Activated CD8-positive, alpha-beta T cell treated with anti-CD3 and anti-CD28 coated beads for 36 hours (primary cell): ENCODE measurements around the gene IL26. TPM values are rescaled to one million over a fixed set of nuclear protein-coding genes. Genes with fewer than 3 reads are reported as not detected.
A peak's percentile ranks its signal among the peaks of the same experiment; 100 is the strongest.

Source experiments
- ATAC-seq: fragments of 200-7000 bp; cut with Tn5 transposase; one replicate; pipeline ENCODE4 v1.10.0; 2021; ENCODE audit warnings: mild to moderate bottlenecking, moderate library complexity
- CTCF ChIA-PET: fragments of 350-600 bp; sonication (Branson Sonifier 250); formaldehyde crosslinking; loops from one replicate; lab custom pipeline; 2021; ENCODE audit warnings: antibody characterized with exemption; lab: Charles Lee
- POLR2A ChIA-PET: fragments of 350-600 bp; sonication (Branson Sonifier 250); formaldehyde crosslinking; loops from one replicate; lab custom pipeline; 2021; ENCODE audit warnings: antibody characterized with exemption; lab: Charles Lee
- DNase-seq: peaks from one replicate; pipeline ENCODE4 v3.0.0-alpha.2; 2020
- H3K27ac Mint-ChIP-seq: one replicate; pipeline ENCODE4 v1.8.0; 2021; ENCODE audit warnings: mild to moderate bottlenecking, mixed read lengths
- H3K27me3 Mint-ChIP-seq: one replicate; pipeline ENCODE4 v1.8.0; 2021; ENCODE audit warnings: mixed read lengths
- H3K36me3 Mint-ChIP-seq: one replicate; pipeline ENCODE4 v1.8.0; 2021; ENCODE audit warnings: low read depth, mixed read lengths
- H3K4me1 Mint-ChIP-seq: one replicate; pipeline ENCODE4 v1.8.0; 2021; ENCODE audit warnings: low read depth, mixed read lengths
- H3K4me3 Mint-ChIP-seq: one replicate; pipeline ENCODE4 v1.8.0; 2021; ENCODE audit warnings: mild to moderate bottlenecking, moderate library complexity, mixed read lengths
- H3K9me3 Mint-ChIP-seq: one replicate; pipeline ENCODE4 v1.8.0; 2021; ENCODE audit warnings: mixed read lengths
- CTCF ChIP-seq: fragments of 200-600 bp; IDR thresholded peaks from one replicate; pipeline ENCODE4 v1.8.0; 2022; ENCODE audit warnings: antibody characterized with exemption, mild to moderate bottlenecking
- intact Hi-C: fragments of 100-400 bp; cut with micrococcal nuclease; formaldehyde crosslinking; loops from one replicate; pipeline ENCODE4 v1.10.0; 2022
- total RNA-seq, 2 experiments: library from RNA; stranded (reverse); gene quantifications; one replicate each; pipeline ENCODE4 v1.2.3, GENCODE V29; 2021

Gene IL26
- total RNA-seq, 2 experiments from 2014 or later: not detected

GRCh38 chr12:68207276-68207675 is 18.3 kb downstream of the IL26 start:
- no peak for TF ChIP-seq CTCF
- DNase-seq: no peak
- intact Hi-C loops: loop anchor here (10.0 kb wide), 1 partner anchor 162 kb away; no protein-coding TSS in a partner anchor
- Mint-ChIP-seq H3K27me3 (peaks cover 2% of the 10 kb centered on the region), H3K27ac (no peak overlapping the region), H3K4me3 (no peak overlapping the region), H3K36me3 (no peaks in the 10 kb centered on the region), H3K4me1 (peaks cover 29% of the 10 kb centered on the region), H3K9me3 (no peaks in the 10 kb centered on the region)
- CTCF ChIA-PET: interaction anchor here (1.3 to 1.7 kb wide), 3 partner anchors 15 to 166 kb away, joined by 4 to 5 read pairs (median 5); no protein-coding TSS in a partner anchor
- ATAC-seq: no peak
- POLR2A ChIA-PET: no interaction called here

GRCh38 chr12:68206446-68206845 is 19.2 kb downstream of the IL26 start:
- Mint-ChIP-seq H3K27me3 (no peaks in the 10 kb centered on the region), H3K36me3 (no peaks in the 10 kb centered on the region), H3K9me3 (no peaks in the 10 kb centered on the region), H3K27ac (no peak overlapping the region), H3K4me1 (peaks cover 23% of the 10 kb centered on the region), H3K4me3 (no peak overlapping the region)
- ChIA-PET POLR2A (no interaction called here), CTCF (interaction anchor here (1.3 to 1.6 kb wide), 2 partner anchors 48 to 166 kb away, joined by 4 to 5 read pairs; no protein-coding TSS in a partner anchor)
- intact Hi-C loops: loop anchor here (10.0 kb wide), 1 partner anchor 162 kb away; no protein-coding TSS in a partner anchor
- ATAC-seq: no peak
- DNase-seq: no peak
- TF ChIP-seq CTCF: no peak

GRCh38 chr12:68203460-68203875 is 22.1 kb downstream of the IL26 start:
- no peak overlapping the region for H3K27ac Mint-ChIP-seq
- no peaks in the 10 kb centered on the region for H3K36me3 Mint-ChIP-seq

GRCh38 chr12:68200854-68201253 is 24.8 kb downstream of the IL26 start:
- H3K4me1 Mint-ChIP-seq: peaks cover 45% of the 10 kb centered on the region
- ATAC-seq: peak; percentile 49
- DNase-seq: no peak
- H3K4me3 Mint-ChIP-seq: no peak overlapping the region
- no peaks in the 10 kb centered on the region for H3K27me3 Mint-ChIP-seq
- H3K27ac Mint-ChIP-seq: no peak overlapping the region
- ChIA-PET POLR2A (interaction anchor here (1.4 kb wide), 1 partner anchor 38 kb away, joined by 4 read pairs; no protein-coding TSS in a partner anchor), CTCF (interaction anchor here (1.2 kb wide), 1 partner anchor 116 kb away, joined by 4 read pairs; no protein-coding TSS in a partner anchor)
- H3K36me3 Mint-ChIP-seq: no peaks in the 10 kb centered on the region
- intact Hi-C loops: loop anchor here (10.0 kb wide), 1 partner anchor 156 kb away; no protein-coding TSS in a partner anchor
- no peaks in the 10 kb centered on the region for H3K9me3 Mint-ChIP-seq
- no peak for TF ChIP-seq CTCF

More at GRCh38 chr12:68203460-68203875, 22.1 kb downstream of the IL26 start:
- intact Hi-C loops: loop anchor here (10.0 kb wide), 1 partner anchor 159 kb away; no protein-coding TSS in a partner anchor
- peaks cover 43% of the 10 kb centered on the region for H3K4me1 Mint-ChIP-seq
- no peaks in the 10 kb centered on the region for H3K27me3 Mint-ChIP-seq
- POLR2A ChIA-PET: no interaction called here
- CTCF ChIA-PET: no interaction called here
- no peak overlapping the region for H3K4me3 Mint-ChIP-seq
- DNase-seq (no peak), ATAC-seq (peak; percentile 25)
- TF ChIP-seq CTCF: no peak
- H3K9me3 Mint-ChIP-seq: no peaks in the 10 kb centered on the region

- Mint-ChIP-seq H3K4me3 (peak overlapping the region; percentile 66), H3K9me3 (no peaks in the 10 kb centered on the region), H3K27me3 (no peaks in the 10 kb centered on the region), H3K4me1 (peaks cover 49% of the 10 kb centered on the region), H3K27ac (peak overlapping the region; percentile 95), H3K36me3 (no peaks in the 10 kb centered on the region)
- DNase-seq (no peak), ATAC-seq (no peak)
- CTCF ChIA-PET: interaction anchor here (1.0 to 1.2 kb wide), 2 partner anchors 118 to 197 kb away, joined by 3 to 4 read pairs; no protein-coding TSS in a partner anchor
- intact Hi-C loops: no loop called here
- POLR2A ChIA-PET: no interaction called here
- no peak for TF ChIP-seq CTCF
Measured at GRCh38 chr12:68199127-68199526, 26.5 kb downstream of the IL26 start.
